SH-SY5Y (cell line): ENCODE data around the gene MEGF6.

Source experiments
- GATA2 ChIP-seq: IDR thresholded peaks from 2 replicates; pipeline ENCODE4 v1.6.1; 2011; ENCODE audit warnings: mild to moderate bottlenecking, low read depth, low read length
- GATA3 ChIP-seq: IDR thresholded peaks from 2 replicates; pipeline ENCODE4 v1.6.1; 2011; ENCODE audit warnings: low read depth, mild to moderate bottlenecking, low read length, moderate library complexity

- TF ChIP-seq GATA2 (no peak), GATA3 (no peak)
Observed at GRCh38 chr1:3456964-3457909, 154.1 kb downstream of the MEGF6 start.
